Fibroblast of mammary gland (primary cell): ENCODE results near the gene GLYR1.

Experiments
- DNase-seq: peaks from one replicate; pipeline ENCODE4 v3.0.0-alpha.2; 2010; ENCODE audit warnings: low read depth
- H3K4me3 ChIP-seq: 2 replicates; pipeline ENCODE4 v1.5.1; 2011; ENCODE audit warnings: low read depth, mild to moderate bottlenecking, low read length, moderate library complexity; ENCODE audit not compliant: control insufficient read depth
- TF ChIP-seq, protein P1 (sequence below): conservative IDR thresholded peaks from 2 replicates; pipeline ENCODE4 v1.5.1; 2011; ENCODE audit warnings: low read depth, low read length, inconsistent platforms; ENCODE audit not compliant: control insufficient read depth, insufficient read depth

GLYR1 gene

DNA sequence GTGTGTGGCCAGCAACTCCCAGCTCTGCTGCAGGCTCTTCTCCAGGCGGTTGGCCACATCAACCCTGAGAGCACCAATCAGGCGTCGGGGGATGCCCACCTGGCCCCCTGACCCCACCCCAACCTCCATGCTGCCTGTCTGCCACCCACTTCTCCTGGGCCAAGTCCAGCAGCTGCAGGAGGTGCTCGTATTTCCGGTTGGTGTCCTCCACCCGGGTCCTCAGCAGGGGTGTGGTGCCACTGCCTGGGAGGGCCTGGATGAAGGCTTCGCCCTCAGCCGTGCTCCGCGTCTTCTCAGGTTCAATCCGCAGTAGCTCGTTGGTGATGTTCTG lies 44.8 kb upstream of the GLYR1 start:
- TF ChIP-seq, protein P1, sequence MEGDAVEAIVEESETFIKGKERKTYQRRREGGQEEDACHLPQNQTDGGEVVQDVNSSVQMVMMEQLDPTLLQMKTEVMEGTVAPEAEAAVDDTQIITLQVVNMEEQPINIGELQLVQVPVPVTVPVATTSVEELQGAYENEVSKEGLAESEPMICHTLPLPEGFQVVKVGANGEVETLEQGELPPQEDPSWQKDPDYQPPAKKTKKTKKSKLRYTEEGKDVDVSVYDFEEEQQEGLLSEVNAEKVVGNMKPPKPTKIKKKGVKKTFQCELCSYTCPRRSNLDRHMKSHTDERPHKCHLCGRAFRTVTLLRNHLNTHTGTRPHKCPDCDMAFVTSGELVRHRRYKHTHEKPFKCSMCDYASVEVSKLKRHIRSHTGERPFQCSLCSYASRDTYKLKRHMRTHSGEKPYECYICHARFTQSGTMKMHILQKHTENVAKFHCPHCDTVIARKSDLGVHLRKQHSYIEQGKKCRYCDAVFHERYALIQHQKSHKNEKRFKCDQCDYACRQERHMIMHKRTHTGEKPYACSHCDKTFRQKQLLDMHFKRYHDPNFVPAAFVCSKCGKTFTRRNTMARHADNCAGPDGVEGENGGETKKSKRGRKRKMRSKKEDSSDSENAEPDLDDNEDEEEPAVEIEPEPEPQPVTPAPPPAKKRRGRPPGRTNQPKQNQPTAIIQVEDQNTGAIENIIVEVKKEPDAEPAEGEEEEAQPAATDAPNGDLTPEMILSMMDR = no peak
- no peak for DNase-seq
- H3K4me3 ChIP-seq = no peak overlapping the region

- DNase-seq = no peak
- H3K4me3 ChIP-seq = no peak overlapping the region
- TF ChIP-seq, protein P1 = no peak
Observed at GRCh38 chr16:4891097-4891885, 44.2 kb upstream of the GLYR1 start.

DNA sequence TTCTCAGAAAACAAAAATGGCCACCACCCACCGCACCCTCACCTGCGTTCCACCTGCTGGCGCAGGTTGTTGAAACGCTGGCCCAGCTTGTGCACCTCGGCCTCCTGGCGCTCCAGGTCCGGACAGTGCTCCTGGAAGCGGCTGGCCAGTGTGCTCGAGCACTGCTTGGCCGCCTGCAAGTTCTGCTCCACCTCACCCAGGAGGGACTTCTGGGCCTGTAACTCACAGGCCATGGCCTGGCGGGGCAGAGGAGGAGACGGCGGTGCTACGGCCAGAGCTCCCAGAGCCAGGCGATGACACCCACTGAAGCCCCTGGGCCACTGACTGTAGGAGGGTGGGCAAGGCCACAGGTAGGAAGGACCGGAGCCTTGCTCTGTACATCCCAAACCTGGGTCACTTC lies 43.6 kb upstream of the GLYR1 start:
- TF ChIP-seq, protein P1 = no peak
- no peak for DNase-seq
- H3K4me3 ChIP-seq = no peak overlapping the region

DNA sequence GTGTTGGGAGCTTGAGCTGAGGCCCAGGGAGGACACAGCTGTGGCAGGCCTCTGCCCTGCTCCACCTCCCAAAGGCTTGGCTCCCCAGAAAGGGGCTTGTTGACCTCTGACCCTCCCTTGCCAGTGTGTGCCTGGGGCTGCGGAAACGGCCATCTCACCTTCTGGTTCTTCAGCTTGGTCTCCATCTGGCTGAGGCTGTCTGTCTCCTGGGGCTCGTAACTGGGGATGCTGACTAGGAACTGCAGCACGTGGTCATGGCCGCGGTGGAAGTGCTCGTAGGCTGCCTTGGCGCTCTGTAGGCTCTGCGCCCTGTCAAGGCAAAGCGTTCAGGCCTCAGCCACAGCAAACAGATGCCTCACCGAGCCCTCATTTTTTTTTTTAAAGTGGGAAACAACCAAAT lies 42.9 kb upstream of the GLYR1 start:
- TF ChIP-seq, protein P1 = no peak
- H3K4me3 ChIP-seq = no peak overlapping the region

DNA sequence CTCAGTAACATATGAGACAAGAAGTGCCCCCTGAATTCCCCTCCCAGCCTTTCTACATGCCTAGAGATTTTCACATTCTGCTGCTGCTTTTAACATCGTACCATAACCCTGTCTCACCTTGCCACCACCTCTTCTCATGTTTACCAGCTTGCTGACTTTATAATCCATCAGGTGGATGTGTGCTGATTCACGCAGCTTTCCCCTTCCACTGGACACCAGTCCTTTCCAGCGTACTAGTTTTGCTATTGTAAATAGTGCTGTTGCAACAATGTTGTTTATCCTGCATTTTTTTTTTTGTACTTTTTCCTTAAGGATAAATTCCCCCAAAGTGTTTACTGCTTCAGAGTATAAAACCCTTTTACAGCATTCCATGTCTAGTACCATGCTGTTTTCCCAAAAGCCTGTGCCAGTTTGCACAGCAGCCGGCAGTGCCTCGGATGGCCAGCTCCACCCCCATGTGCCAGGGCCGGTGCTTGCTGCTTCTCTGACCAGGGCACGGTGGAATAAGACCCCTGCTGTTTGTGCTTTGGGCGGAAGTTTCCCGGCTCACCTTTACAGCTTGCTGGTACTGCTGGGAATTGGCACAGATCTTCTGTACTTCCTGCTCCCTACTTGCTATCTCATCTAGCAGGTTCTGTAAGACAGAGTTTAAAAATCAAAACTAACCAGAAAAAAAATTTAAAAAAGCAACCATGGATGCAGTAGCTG lies 41.5 kb upstream of the GLYR1 start:
- H3K4me3 ChIP-seq = no peak overlapping the region
- TF ChIP-seq, protein P1 = no peak
- DNase-seq = no peak

More for the DNA sequence above, 42.9 kb upstream of the GLYR1 start:
- DNase-seq = no peak

DNA sequence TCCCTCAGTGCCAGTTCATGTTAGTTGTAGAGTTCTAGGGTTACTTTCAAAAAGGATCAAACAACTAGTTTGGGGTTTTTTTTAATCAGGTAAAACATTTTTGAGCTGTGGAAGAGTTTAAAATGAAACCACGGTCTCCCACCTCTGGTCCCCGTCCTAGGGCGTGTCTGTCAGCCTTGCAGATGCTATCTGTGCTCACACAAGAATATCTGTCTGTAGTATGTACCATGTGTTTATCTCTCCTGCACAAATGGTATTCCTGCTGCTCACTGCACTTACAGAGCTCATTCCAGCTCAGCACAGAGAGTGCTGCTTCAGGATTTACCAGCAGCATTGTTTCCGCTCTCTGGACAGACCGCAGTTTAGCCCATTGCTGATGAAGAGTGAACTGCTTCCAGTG lies 39.1 kb upstream of the GLYR1 start:
- TF ChIP-seq, protein P1 = no peak
- DNase-seq = no peak
- no peak overlapping the region for H3K4me3 ChIP-seq
